LNCAP (cell line): ENCODE measurements around the gene DFFA.

Experiments
- TF ChIP-seq, protein P1 (sequence below): fragments of 450-650 bp; IDR thresholded peaks from 2 replicates; pipeline ENCODE4 v1.5.1; 2017; ENCODE audit warnings: mild to moderate bottlenecking

DFFA gene

GRCh38 chr1:10515976-10516750 is 43.8 kb upstream of the DFFA start:
- TF ChIP-seq, protein P1, sequence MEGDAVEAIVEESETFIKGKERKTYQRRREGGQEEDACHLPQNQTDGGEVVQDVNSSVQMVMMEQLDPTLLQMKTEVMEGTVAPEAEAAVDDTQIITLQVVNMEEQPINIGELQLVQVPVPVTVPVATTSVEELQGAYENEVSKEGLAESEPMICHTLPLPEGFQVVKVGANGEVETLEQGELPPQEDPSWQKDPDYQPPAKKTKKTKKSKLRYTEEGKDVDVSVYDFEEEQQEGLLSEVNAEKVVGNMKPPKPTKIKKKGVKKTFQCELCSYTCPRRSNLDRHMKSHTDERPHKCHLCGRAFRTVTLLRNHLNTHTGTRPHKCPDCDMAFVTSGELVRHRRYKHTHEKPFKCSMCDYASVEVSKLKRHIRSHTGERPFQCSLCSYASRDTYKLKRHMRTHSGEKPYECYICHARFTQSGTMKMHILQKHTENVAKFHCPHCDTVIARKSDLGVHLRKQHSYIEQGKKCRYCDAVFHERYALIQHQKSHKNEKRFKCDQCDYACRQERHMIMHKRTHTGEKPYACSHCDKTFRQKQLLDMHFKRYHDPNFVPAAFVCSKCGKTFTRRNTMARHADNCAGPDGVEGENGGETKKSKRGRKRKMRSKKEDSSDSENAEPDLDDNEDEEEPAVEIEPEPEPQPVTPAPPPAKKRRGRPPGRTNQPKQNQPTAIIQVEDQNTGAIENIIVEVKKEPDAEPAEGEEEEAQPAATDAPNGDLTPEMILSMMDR: no peak

- TF ChIP-seq, protein P1: no peak
These were observed 43.1 kb upstream of the DFFA start for GRCh38 chr1:10515301-10515975.

- TF ChIP-seq, protein P1: peak; percentile 82
These were observed 42.3 kb upstream of the DFFA start for GRCh38 chr1:10514490-10515235.

- TF ChIP-seq, protein P1: no peak
These were observed 40.9 kb upstream of the DFFA start for GRCh38 chr1:10513199-10513598.

- TF ChIP-seq, protein P1: no peak
These were observed 39.2 kb upstream of the DFFA start for GRCh38 chr1:10511494-10511885.

DNA sequence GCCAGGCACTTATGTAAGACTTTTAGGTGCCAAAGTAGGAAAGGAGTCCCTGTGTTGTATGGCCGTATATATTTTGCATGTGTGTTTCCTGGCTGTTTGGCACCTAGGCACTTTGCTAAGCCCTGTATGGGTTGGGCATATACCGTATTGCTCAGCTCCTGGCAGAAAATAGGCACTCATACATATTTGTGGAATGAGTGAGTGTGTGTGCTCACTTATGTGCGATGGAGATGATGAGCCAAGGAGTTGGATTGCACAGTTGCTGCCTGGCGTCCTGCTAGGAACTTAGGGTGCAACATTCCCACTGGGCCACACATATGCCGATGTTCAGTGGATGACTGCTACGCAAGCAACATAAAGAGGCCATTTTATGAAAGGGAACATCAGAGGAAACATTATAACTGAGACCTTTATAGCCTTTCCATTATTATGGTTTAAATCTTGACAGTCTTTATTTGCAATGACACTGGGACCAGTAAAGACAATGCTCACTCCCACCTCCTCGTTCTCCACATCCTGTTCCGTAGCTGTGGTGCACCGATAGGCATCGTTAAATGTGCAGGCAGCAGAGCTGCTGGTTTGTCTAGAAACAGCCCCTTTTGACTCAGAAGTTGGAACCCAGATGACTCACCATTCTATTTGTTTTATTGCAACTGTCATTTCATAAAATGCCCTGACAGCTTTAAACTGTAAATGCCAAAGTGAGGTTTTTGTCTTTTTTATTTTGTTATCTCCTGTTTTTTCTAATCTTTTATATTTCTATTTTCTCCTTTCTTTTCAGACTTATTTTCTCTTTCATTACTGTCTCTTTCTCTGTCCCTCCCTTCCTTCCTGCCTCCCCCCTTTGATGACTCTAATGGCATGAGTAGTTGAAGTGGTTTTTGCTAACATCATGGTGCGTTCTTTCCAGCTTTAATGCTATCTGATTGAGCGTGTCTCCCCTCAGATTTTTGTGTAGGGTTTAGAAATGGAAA is 38.5 kb upstream of the DFFA start:
- TF ChIP-seq, protein P1: no peak
